Mucosa of rectum (tissue), 2 donors: Measurements from ENCODE around the gene EPHA8.

Source experiments
- H3K27ac ChIP-seq, 2 donors: one replicate each; pipeline ENCODE4 v1.7.0; 2013; ENCODE audit warnings: inconsistent platforms in 2 of 2, low read depth in 2 of 2, low read length in 2 of 2
- H3K27me3 ChIP-seq, 2 donors: one replicate each; pipeline ENCODE4 v1.7.0; 2013; ENCODE audit warnings: low read length in 2 of 2; ENCODE audit not compliant: control insufficient read depth in 2 of 2, insufficient read depth in 2 of 2
- H3K36me3 ChIP-seq, 2 donors: one replicate each; pipeline ENCODE4 v1.7.0; 2013; ENCODE audit warnings: low read length in 2 of 2; ENCODE audit not compliant: control insufficient read depth in 2 of 2, insufficient read depth in 2 of 2
- H3K4me1 ChIP-seq, 2 donors: one replicate each; pipeline ENCODE4 v1.7.0; 2013; ENCODE audit warnings: low read length in 2 of 2, mild to moderate bottlenecking in 1 of 2; ENCODE audit not compliant: control insufficient read depth in 2 of 2, insufficient read depth in 2 of 2
- H3K4me3 ChIP-seq, 2 donors: one replicate each; pipeline ENCODE4 v1.7.0; 2013; ENCODE audit warnings: low read length in 2 of 2
- H3K9ac ChIP-seq, 2 donors: one replicate each; pipeline ENCODE4 v1.7.0; 2013; ENCODE audit warnings: low read length in 2 of 2, low read depth in 1 of 2, mild to moderate bottlenecking in 1 of 2
- H3K9me3 ChIP-seq, 2 donors: one replicate each; pipeline ENCODE4 v1.7.0; 2013; ENCODE audit warnings: low read length in 2 of 2; ENCODE audit not compliant: control insufficient read depth in 2 of 2
- donor health status: healthy.
- donor health status: Normal muscosa, but diverticular disease.

The EPHA8 gene

GRCh38 chr1:22626237-22627157, 63.2 kb downstream of the EPHA8 start:
- no peaks in the 10 kb centered on the region for H3K4me1 ChIP-seq
- H3K4me3 ChIP-seq = no peak overlapping the region
- H3K27me3 ChIP-seq = peaks cover 24 to 29% of the 10 kb centered on the region in 2 donors
- H3K9me3 ChIP-seq = no peaks in the 10 kb centered on the region
- no peak overlapping the region for H3K27ac ChIP-seq
- H3K36me3 ChIP-seq = no peaks in the 10 kb centered on the region
- no peak overlapping the region for H3K9ac ChIP-seq

GRCh38 chr1:22627331-22627730, 64.0 kb downstream of the EPHA8 start:
- no peak overlapping the region for H3K27ac ChIP-seq
- H3K4me3 ChIP-seq = no peak overlapping the region
- no peaks in the 10 kb centered on the region for H3K9me3 ChIP-seq
- H3K27me3 ChIP-seq = peaks cover 18 to 29% of the 10 kb centered on the region in 2 donors
- H3K36me3 ChIP-seq = no peaks in the 10 kb centered on the region
- H3K4me1 ChIP-seq = no peaks in the 10 kb centered on the region
- H3K9ac ChIP-seq = no peak overlapping the region

- H3K4me3 ChIP-seq = no peak overlapping the region
- no peaks in the 10 kb centered on the region for H3K9me3 ChIP-seq
- H3K9ac ChIP-seq = no peak overlapping the region
- H3K4me1 ChIP-seq = no peaks in the 10 kb centered on the region
- no peak overlapping the region for H3K27ac ChIP-seq
- H3K36me3 ChIP-seq = no peaks in the 10 kb centered on the region
- H3K27me3 ChIP-seq = peaks cover 17 to 29% of the 10 kb centered on the region in 2 donors
Observed at GRCh38 chr1:22628698-22629444, 65.6 kb downstream of the EPHA8 start.

- H3K9ac ChIP-seq = no peak overlapping the region
Observed at GRCh38 chr1:22629886-22630285, 66.6 kb downstream of the EPHA8 start.

GRCh38 chr1:22633697-22634463, 70.6 kb downstream of the EPHA8 start:
- Histone ChIP-seq H3K36me3 (no peaks in the 10 kb centered on the region), H3K4me3 (no peak overlapping the region), H3K9me3 (no peaks in the 10 kb centered on the region), H3K27me3 (peaks cover 4 to 10% of the 10 kb centered on the region in 2 donors), H3K27ac (no peak overlapping the region), H3K9ac (no peak overlapping the region), H3K4me1 (no peaks in the 10 kb centered on the region)

More at GRCh38 chr1:22629886-22630285, 66.6 kb downstream of the EPHA8 start:
- H3K27me3 ChIP-seq = peaks cover 17 to 28% of the 10 kb centered on the region in 2 donors
- no peaks in the 10 kb centered on the region for H3K9me3 ChIP-seq
- no peak overlapping the region for H3K27ac ChIP-seq
- no peak overlapping the region for H3K4me3 ChIP-seq
- no peaks in the 10 kb centered on the region for H3K36me3 ChIP-seq
- no peaks in the 10 kb centered on the region for H3K4me1 ChIP-seq

- Histone ChIP-seq H3K4me3 (no peak overlapping the region), H3K36me3 (no peaks in the 10 kb centered on the region), H3K27me3 (peaks cover 0 to 9% of the 10 kb centered on the region in 2 donors), H3K9ac (no peak overlapping the region), H3K9me3 (no peaks in the 10 kb centered on the region), H3K4me1 (no peaks in the 10 kb centered on the region), H3K27ac (no peak overlapping the region)
Observed at GRCh38 chr1:22635436-22635835, 72.1 kb downstream of the EPHA8 start.

GRCh38 chr1:22636353-22636752, 73.1 kb downstream of the EPHA8 start, which contains the start of gene C1QA:
Gene C1QA (plus strand): TSS chr1:22636628. CDS start chr1:22637617, 989 bp downstream.
- peak within 1 kb of the TSS; percentile 32 to 34 for H3K9ac ChIP-seq
- H3K36me3 ChIP-seq = no peaks in the 10 kb centered on the region
- H3K4me1 ChIP-seq = no peaks in the 10 kb centered on the region
- peak within 1 kb of the TSS; percentile 14 to 28 for H3K4me3 ChIP-seq
- H3K27ac ChIP-seq = peak within 1 kb of the TSS; percentile 39 to 43
- H3K9me3 ChIP-seq = no peaks in the 10 kb centered on the region
- peaks cover 1 to 4% of the 10 kb centered on the region in 2 donors for H3K27me3 ChIP-seq

- H3K4me3 ChIP-seq = peak overlapping the region; percentile 14 to 28
- H3K27me3 ChIP-seq = peaks cover 2 to 4% of the 10 kb centered on the region in 2 donors
- H3K36me3 ChIP-seq = no peaks in the 10 kb centered on the region
- peak overlapping the region; percentile 32 to 34 for H3K9ac ChIP-seq
- H3K9me3 ChIP-seq = no peaks in the 10 kb centered on the region
- H3K27ac ChIP-seq = peak overlapping the region; percentile 39 to 43
- no peaks in the 10 kb centered on the region for H3K4me1 ChIP-seq
Observed at GRCh38 chr1:22636927-22637326, 73.6 kb downstream of the EPHA8 start.

GRCh38 chr1:22637907-22638445, 74.7 kb downstream of the EPHA8 start:
- Histone ChIP-seq H3K4me3 (peak overlapping the region in 1 of 2 donors; percentile 14), H3K9me3 (no peaks in the 10 kb centered on the region), H3K4me1 (no peaks in the 10 kb centered on the region), H3K27me3 (peaks cover 2 to 4% of the 10 kb centered on the region in 2 donors), H3K9ac (no peak overlapping the region), H3K27ac (peak overlapping the region; percentile 20 to 32), H3K36me3 (no peaks in the 10 kb centered on the region)
